IPS-NIHi11 (cell line): ENCODE results near the gene SLMAP.
A peak's percentile ranks its signal among the peaks of the same experiment; 100 is the strongest.

Experiments used
- DNase-seq: peaks from one replicate; pipeline ENCODE4 v3.0.0; 2012; ENCODE audit warnings: mixed read lengths, low spot score

The SLMAP gene

DNA sequence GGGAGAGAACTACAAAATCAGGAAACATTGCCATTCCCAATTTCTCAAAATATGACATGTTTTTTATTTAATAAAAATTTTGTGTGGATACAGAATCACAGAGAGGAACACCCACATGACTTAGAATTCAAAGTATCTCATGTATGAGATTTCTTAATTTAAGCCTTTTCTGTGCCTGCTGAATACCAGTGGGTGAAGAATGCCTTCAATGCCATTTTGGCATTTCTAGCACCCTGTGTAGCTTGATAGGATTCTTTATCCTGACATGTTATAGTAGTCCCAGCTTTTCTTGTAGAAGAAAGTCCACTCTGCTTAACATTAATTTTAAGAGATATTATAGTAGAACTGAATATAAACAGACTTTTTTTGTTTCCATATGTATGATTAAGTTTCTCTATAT is 3.1 kb upstream of the SLMAP start:
- DNase-seq, result no peak

DNA sequence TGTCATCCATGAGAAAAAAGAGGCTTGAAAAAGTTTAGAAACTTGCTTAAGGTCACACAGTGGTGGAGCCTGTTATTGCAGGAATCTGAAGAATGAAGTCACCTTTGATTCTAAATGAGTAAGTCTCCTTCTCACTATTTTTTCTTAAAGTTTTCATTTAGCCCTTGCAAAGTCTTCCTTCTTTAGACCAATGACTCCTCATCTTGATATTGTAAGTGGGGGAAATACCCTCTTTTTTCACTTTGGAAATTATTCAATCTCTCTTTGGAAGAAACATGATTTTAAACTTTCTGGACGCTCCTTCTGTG is 787 bp upstream of the SLMAP start:
- no peak for DNase-seq

DNA sequence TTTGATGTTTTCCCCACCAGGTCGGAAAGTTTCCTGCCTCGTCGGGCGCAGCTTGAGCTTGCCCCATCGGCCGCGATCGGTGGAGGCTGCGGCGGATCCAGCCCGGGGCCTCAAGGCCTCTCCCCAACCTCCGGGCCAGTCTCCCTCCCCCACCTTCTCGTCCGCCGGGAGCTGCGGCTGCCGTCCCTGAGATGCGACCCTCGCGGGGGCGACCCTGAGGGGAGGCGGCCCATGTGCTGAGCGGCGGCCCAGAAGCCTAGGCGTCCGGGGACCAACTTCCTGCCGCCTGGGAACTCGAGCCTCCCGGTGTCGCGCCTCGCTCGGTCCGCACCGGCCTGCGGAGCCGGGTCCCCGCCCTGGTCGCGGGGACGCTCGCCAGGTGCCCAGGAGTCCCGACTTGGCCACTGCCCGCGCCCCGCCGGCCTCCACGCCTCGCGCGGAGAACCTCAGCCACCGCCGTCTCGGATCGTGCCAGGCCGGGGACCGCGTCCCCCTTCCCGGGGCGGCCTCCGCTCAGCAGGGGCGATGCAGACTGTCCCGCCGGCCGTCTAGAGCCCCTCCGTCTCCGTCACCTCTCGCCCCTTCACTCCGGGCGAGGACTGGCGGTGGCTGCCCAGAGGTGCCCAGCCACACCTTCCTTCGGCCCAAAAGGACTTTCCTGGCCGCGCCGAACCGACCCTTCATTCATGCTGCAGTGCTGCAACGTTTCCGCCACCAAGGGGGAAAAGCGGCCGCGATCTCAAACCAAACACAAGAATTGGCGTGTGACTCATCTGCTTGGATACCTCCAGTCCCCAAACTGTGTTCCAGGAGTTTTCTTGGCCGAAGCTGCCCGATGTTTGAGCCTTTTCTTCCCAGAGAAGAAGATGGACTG is 656 bp downstream of the SLMAP start:
- DNase-seq, result peak; percentile 55

DNA sequence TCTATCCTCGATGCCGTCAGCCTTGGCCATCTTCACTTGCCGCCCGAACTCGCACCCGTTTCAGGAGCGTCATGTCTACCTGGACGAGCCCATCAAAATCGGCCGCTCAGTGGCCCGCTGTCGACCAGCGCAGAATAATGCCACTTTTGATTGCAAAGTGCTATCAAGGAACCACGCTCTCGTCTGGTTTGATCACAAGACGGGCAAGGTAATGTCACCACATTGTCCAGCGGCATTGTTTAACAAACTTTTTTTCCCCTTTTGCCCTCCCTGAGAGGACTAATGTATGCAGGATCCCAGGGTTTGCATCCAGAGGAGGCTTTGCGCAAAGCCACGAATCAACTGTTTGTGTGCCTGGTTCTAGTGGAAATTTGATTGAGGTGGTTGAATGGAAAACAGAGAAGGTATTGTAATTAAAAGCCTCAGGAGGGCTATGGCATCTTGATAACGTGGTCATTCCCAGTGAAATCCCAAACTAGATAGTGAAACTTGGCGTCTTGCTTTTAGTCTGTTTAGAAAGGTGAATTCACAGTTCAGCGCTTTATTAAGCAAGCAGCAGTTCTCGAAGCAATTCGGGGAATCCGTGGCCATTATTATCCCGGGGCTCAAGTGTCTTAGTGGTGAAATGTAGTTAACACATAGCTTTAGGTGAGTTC is 1.7 kb downstream of the SLMAP start:
- DNase-seq, result no peak

DNA sequence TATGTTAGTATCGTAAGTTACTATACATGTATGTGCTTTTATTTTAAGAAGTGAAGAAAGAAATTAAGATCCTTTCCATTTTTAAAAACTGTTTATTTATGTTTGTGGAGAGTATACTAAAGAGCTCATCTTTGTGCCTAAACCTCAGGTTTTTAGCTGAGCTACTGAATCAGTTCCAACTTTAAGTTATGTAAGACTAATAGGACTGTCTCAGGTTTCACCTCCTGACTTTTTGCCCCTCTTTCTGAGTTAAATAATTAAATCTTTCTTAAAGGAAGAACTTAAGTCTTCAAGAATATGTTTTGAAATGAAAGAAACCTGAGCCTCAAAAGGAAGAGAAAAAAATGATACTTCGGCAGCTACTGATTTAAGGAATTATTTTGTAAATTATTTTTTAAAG is 2.6 kb downstream of the SLMAP start:
- no peak for DNase-seq

DNA sequence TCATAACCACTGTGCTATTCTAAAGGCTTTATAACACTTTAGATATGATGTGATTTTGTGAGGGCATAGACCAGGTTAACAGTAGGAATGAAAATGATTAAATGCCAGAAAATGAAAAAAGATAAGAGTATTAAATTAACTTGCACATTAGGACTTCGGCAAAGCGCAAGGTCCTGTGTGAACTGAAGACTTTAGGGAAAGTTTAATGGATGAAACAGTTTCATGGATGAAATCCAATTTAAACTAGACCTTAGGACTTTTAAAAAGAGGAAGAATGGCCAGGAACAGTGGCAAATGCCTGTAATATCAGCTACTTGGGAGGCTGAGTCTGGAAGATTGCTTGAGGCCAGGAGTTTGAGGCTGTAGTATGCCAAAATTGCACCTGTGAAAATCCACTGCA is 8.7 kb downstream of the SLMAP start:
- no peak for DNase-seq

DNA sequence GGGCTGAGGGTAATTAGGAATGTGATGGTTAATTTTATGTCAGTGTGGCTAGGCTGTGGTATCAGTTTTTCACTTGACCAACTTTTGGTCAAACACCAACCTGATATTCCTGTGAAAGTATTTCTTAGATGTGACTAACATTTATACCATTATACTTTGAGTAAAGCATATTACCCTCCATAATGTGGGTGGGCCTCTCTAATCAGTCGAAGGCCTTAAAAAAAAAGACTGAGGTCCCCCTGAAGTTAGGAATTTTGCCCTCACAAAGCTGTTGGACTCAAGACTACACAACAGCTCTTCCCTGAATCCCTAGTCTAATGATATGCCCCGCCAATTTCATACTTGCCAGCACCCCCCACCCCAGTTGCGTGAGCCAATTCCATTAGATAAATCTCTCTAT is 12.5 kb downstream of the SLMAP start:
- no peak for DNase-seq

DNA sequence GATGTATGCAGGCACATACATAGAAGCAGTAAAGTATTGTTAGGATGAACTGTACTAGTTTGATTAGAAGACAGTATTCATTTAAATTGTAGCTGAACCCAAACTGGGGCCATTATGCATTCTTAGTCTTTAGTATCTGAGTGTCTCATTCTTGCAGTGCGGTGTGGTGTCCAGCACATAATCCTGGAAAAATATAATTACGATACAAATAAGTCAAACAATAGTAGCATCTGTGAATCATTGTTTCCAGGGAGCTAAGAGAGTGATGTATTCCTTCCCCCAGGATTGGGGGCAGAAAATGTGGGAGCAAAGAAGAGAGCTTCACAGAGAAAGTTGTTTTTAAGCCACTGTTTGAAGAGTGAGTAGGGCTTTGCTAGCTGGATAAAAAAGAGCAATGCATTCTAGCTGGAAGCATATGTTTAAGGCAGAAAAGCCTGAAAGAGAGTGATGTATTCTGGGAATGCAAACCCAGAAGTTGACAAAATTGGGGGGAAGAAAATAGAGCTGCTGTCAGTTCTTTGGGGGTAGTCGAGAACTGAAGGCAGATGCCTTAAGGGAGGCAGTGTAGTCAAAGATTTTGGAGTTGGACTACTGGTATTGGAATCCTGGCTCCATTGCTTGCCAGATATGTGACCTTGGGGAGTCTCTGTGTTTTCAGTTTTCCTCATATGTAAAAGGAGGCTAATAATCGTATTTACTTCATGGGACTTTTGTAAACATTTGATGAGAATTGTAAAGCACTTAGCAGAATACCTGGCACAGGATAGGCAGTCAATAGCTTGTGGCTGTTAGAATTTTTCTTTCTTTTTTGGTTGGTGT is 14.1 kb downstream of the SLMAP start:
- no peak for DNase-seq

DNA sequence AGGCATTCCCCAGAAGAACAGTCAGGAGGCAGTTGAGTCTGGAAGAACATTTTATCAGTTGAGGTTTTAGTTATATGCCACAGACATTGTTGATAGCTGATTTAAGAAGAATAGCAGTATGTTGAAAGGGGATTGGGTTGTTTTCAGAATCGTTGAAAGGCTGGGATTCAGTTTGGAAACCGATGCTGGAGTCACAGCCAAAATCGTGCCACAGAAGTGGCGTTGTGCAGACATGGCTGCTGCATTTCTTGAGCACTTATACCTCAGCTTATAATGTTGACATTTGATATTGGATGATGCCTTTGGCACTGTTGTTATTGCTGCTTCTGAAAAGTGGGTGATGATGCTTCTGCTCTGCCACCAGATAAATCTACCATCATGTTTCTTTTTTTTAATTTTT is 16.1 kb downstream of the SLMAP start:
- DNase-seq, result no peak

DNA sequence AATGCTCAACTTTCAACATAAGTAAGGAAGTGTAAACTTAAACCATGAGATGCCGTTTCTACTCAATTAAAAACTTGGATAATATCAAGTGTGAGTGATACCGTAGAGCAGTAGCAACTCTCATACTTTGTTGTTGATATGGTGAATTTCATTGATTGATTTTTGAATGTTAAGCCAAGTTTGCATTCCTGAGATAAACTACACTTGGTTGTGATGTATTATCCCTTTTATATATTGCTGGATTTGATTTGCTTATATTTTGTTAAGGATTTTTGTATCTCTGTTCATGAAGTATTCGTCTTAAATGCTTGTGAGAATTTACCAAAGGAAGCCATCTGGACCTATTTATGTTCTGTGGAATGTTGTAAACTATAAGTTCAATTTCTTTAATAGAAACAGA is 21.7 kb downstream of the SLMAP start:
- DNase-seq, result no peak

DNA sequence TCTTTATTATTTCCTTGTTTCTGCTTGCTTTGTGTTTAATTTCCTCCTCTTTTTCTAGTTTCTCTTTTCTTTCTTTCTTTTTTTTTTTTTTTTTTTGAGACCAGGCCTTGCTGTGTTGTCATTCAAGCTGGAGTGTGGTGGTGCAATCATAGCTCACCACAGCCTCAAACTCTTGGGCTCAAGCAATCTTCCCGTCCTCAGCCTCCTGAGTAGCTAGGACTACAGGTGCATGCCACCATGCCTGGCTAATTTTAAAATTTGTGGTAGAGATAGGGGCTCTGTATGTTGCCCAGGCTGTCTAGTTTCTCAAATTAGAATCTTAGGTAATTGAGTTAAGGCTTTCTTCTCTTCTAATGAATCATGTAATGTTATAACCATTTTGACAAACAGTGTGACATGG is 22.4 kb downstream of the SLMAP start:
- DNase-seq, result no peak

DNA sequence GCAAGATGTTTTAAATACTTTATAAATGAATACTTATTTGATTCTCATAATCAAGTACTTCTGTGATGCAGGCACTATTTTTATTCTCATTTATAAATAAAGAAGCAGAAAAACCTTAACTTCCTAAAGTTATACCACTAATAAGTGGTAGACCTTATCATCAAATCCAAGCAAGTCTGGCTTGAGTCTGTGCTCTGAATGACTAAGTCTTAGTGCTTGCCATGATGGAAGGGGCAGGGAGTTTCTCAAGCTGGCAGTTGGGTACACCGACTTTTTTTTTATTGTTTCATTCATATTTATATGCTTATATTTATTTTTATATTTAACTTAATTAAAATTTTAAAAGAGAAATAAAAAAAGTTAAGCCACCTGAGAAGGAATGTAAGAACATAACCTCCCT is 23.6 kb downstream of the SLMAP start:
- no peak for DNase-seq

DNA sequence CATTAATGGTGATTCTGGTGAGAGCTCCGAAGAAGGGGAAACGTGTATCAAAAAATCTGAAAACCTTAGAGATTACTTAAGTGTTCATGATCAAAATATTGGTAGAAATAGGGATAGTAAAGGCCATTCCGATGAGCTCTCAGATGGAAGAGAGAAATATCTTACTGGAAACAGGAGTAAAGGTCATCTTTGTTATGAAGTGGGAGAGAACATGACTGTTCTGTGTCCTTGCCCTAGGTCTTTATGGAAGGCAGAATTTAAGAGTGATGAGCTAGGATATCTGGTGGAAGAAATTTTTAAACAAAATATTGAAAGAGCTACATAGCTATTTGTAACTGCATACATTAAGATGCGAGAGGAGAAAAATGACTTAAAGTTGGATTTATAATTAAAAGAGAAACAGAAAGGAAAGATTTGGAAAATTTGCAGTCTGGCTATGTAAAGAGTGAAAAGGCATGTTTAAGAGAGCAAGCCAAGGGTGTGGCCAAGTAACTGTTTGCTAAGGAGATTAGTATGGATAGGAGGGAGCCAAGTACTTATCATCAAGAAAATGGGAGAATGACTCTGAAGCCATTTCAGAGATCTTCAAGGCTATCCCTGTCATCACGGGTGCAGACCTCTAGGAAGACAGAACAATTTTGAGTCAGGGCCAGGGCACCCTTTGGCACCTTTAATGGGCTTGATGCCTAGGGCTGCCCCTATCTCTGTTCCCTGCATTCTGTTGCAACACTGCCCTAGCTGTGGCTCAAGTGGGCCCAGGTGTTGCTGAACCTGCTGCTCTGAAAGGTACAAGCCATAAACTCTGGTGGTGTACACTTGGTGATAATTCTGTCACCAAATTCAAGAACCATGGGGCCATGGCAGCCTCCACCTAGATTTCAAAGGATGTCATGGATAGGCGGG is 27.3 kb downstream of the SLMAP start:
- DNase-seq, result no peak

DNA sequence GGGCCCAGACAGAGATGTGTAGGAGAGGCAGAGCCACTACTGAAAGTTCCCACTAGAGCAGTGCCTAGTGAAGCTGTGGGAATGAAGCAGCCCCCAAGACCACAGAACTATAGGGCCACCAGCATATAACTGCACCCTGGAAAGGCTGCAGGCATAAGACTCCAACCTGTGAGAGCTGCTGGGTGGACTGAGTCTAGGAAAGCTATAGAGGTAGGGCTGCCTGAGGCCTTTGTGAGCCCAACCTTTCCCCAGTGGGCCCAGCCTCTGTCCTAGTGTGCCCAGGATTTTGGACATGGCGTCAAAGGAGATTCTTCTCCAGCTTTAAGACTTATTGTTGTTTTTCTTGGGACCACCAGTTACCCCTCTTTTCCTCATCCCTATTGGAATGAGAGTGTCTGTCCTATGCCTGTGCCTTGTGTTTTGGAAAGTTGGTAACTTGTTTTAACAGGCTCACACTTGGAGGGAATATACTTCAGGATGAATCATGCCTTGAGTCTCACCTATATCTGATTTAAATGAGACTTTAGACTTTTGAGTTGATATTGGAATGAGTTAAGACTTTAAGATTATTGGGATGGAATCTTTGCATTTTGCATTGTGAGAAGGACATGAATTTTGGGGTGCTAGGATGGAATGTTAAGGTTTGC is 28.1 kb downstream of the SLMAP start:
- DNase-seq, result no peak

DNA sequence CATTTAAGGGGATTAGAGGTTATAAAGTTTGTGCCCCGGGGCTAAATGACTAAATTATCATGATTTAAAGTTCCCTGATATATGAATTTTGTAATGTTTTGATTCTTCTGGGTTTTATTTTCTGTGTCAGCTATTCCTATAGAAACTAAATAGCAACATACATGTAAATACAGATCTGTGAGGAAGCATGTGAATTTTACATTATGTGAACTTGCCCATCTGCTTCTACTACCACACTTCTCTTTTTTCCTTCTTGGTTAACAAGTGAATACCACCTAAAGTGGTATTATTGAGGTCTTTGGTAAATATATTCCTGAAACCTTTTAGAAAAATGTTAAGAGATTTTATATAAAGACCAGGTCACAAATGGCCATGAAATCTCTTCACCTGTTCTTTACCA is 29.3 kb downstream of the SLMAP start:
- DNase-seq, result no peak

DNA sequence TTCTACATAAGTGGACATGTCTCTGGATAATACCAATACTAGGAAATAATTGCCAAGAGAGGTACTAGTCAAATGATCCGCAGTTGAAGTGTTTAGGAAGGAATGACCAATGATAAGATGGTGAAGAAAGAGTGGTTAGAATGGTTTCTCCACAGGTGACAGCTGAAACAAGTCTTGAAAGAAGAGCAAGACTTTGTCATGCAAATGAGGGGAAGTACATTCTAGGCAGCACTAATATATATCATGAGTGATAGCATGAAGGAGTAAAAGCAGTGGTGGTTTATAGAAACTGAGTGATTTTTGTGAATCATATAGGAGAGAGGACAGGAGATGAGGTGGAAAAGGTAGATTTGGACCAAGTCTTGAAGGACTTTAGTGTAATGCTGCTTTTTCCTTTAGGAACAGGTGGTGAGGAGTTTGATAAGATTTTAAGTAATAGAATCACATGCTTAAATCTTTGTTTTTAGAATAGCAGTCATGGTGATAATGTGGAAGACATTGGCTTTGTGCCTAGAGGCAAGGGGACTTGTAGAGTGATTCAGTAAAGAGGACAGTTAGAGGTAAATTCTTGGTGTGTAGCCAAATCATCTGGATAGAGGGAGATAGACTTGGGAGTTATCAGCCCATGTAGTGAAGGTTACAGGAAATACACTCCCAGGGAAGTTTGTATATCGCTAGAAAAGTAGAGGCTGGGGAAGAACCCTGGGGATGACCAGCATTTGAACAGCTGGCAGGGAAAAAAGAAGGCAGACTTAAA is 31.9 kb downstream of the SLMAP start:
- no peak for DNase-seq

DNA sequence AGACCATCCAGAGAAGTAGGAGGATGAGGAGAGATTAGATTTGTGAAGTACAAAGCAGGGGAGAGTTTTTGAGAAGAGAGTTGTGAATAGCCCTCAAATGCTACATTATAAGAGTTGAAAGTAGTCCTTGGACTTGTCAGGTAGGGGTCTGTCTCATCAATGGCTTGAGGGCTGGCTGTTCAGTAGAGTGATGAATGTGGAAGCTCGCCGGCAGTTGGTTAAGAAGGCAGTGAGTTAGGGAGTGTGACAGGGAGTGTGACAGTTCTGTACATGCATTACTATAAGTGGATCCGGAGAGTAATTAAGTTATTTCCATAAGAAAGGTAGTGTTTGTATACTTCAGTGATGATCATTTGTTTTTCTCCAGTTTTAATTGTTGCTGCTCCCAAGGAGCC is 32.5 kb downstream of the SLMAP start:
- no peak for DNase-seq

DNA sequence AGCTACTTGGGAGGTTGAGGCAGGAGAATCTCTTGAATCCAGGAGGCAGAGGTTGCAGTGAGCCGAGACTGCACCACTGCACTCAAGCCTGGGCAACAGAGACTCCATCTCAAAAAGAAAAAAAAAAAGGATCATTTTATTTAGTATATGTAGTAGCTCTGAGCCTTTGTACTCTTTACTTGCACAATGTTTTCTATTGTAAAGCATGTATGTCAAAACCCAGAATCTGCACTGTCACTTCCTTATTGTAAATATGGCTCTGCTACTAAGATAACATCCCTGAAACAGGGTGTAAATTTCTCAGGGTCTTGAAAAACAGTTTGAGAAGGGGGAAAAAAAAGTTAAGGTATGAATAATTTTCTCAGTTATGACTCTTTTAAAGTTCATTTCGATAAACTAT is 35.1 kb downstream of the SLMAP start:
- no peak for DNase-seq

DNA sequence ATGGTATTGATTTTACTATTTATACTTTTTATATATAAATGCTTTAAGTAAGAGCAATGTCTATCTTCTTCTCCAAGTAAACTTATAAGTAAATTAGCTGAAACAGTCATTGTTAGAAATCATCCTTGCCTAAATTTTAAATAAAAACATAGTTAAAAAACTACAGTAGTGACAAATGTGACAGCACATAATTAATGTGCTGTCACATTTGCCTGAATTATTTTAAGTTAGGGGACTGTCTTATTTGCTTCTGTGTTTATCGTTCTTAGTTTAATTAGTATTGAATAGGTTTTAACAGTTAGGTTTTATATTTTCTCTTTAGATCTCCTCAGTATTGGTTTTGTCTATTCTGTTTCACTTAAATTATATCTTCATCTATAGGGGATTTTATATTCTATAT is 36.1 kb downstream of the SLMAP start:
- DNase-seq, result no peak

DNA sequence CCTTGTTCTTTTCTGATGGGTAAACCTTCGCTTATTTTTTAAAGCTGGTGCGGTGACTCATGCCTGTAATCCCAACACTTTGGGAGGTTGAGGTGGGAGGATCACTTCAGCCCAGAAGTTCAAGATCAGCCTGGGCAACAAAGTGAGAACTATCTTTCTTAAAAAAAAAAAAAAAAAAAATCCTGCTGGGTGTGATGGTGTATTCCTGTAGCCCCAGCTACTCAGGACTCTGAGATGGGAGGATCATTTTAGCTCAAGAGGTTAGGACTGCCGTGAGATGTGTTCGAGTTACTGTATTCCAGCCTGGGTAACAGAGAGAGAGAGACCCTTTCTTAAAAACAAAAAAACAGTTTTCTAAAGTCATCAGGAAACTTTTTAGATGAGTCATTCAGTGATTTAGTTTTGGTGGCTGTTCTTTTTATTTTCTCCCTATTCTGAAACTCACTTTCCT is 37.7 kb downstream of the SLMAP start:
- DNase-seq, result no peak

DNA sequence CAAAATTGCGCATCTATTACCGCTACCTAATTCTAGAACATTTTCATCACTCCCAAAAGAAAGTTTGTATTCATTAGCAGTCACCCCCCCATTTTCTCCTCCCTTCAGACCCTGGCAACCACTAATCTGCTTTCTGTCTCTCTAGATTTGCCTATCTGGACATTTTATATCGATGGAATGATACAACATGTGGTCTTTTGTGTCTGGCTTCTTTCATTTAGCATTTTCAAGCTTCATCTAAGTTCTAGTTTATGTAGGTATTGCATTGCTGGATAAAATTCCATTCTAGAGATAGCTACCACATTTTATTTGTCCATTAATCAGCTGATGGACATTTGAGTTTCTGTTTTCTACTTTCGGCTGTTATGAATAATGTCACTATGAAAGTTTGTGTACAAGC is 38.4 kb downstream of the SLMAP start:
- no peak for DNase-seq
